GM23338 (cell line): ENCODE data around the gene UBQLN1. TPM values are rescaled to one million over a fixed set of nuclear protein-coding genes. Genes with fewer than 3 reads are reported as not detected.

Source experiments
- ATAC-seq: fragments of 200-7000 bp; cut with Tn5 transposase; 3 replicates; pipeline ENCODE4 v1.9.1; 2020
- DNase-seq: peaks from one replicate; pipeline ENCODE4 v3.0.0-alpha.2; 2015; ENCODE audit warnings: low spot score
- H2AFZ ChIP-seq: fragments of 200-600 bp; sonication (generic); 2 replicates; pipeline ENCODE4 v1.8.0; 2016; ENCODE audit warnings: antibody characterized with exemption, mild to moderate bottlenecking, moderate library complexity
- H3F3A ChIP-seq: fragments of 200-600 bp; sonication (generic); replicated peaks from 2 replicates; pipeline ENCODE4 v1.8.0; 2017; ENCODE audit warnings: antibody characterized with exemption, mixed run types, low read depth
- H3K27ac ChIP-seq: fragments of 200-600 bp; sonication (generic); 2 replicates; pipeline ENCODE4 v1.6.1; 2016; ENCODE audit warnings: low read depth
- H3K27me3 ChIP-seq: fragments of 200-600 bp; sonication (generic); 2 replicates; pipeline ENCODE4 v1.8.0; 2016; ENCODE audit warnings: mild to moderate bottlenecking, mixed run types, moderate library complexity; ENCODE audit not compliant: insufficient read depth
- H3K36me3 ChIP-seq: fragments of 200-600 bp; sonication (generic); 2 replicates; pipeline ENCODE4 v1.8.0; 2016; ENCODE audit warnings: mild to moderate bottlenecking; ENCODE audit not compliant: insufficient read depth
- H3K4me1 ChIP-seq: fragments of 200-600 bp; sonication (generic); 2 replicates; pipeline ENCODE4 v1.8.0; 2016; ENCODE audit warnings: mild to moderate bottlenecking, moderate library complexity; ENCODE audit not compliant: insufficient read depth
- H3K4me2 ChIP-seq: fragments of 200-600 bp; sonication (generic); 2 replicates; pipeline ENCODE4 v1.7.1; 2017; ENCODE audit warnings: mixed run types
- H3K4me3 ChIP-seq: fragments of 200-600 bp; sonication (generic); 2 replicates; pipeline ENCODE4 v1.6.1; 2016; ENCODE audit warnings: mixed run types
- H3K79me2 ChIP-seq: fragments of 200-600 bp; sonication (generic); replicated peaks from 2 replicates; pipeline ENCODE4 v1.8.0; 2017; ENCODE audit warnings: mild to moderate bottlenecking; ENCODE audit not compliant: insufficient read depth
- H3K9me2 ChIP-seq: fragments of 200-600 bp; sonication (generic); 2 replicates; pipeline ENCODE4 v1.8.0; 2017; ENCODE audit not compliant: insufficient read depth
- H4K20me1 ChIP-seq: fragments of 200-600 bp; sonication (generic); replicated peaks from 2 replicates; pipeline ENCODE4 v1.8.0; 2017; ENCODE audit warnings: mild to moderate bottlenecking; ENCODE audit not compliant: insufficient read depth
- H3K27ac Mint-ChIP-seq: 2 replicates; pipeline ENCODE4 v1.8.0; 2020; ENCODE audit warnings: inconsistent platforms, mild to moderate bottlenecking, moderate library complexity, mixed read lengths
- H3K27me3 Mint-ChIP-seq: 3 replicates; pipeline ENCODE4 v1.8.0; 2022; ENCODE audit warnings: low read depth, mild to moderate bottlenecking, moderate library complexity, mixed read lengths, inconsistent platforms; ENCODE audit not compliant: insufficient read depth, poor library complexity
- H3K36me3 Mint-ChIP-seq: 3 replicates; pipeline ENCODE4 v1.8.0; 2021; ENCODE audit warnings: low read depth, mild to moderate bottlenecking, inconsistent platforms, moderate library complexity, mixed read lengths
- H3K4me1 Mint-ChIP-seq: 3 replicates; pipeline ENCODE4 v1.8.0; 2020; ENCODE audit warnings: mild to moderate bottlenecking, inconsistent platforms, mixed read lengths
- H3K4me3 Mint-ChIP-seq: 3 replicates; pipeline ENCODE4 v1.8.0; 2021; ENCODE audit warnings: moderate library complexity, mild to moderate bottlenecking, inconsistent platforms, mixed read lengths
- H3K9me3 Mint-ChIP-seq: 3 replicates; pipeline ENCODE4 v1.8.0; 2020; ENCODE audit warnings: moderate library complexity, mild to moderate bottlenecking, inconsistent platforms, mixed read lengths
- CREB1 ChIP-seq: fragments of 250-450 bp; sonication (Bioruptor Pico); IDR thresholded peaks from 2 replicates; pipeline ENCODE4 v1.5.0; 2020; ENCODE audit warnings: low read depth, mild to moderate bottlenecking, moderate library complexity
- EZH2phosphoT487 ChIP-seq: fragments of 200-600 bp; sonication (generic); IDR thresholded peaks from one replicate; pipeline ENCODE4 v1.8.1; 2018; ENCODE audit warnings: antibody characterized with exemption; ENCODE audit not compliant: unreplicated experiment
- JUNB ChIP-seq: IDR thresholded peaks from one replicate; pipeline ENCODE4 v1.6.1; 2016; ENCODE audit warnings: antibody characterized with exemption; ENCODE audit not compliant: unreplicated experiment
- NANOG ChIP-seq: IDR thresholded peaks from 2 replicates; pipeline ENCODE4 v1.6.1; 2016; ENCODE audit warnings: antibody characterized with exemption, borderline replicate concordance
- POLR2AphosphoS5 ChIP-seq: IDR thresholded peaks from 2 replicates; pipeline ENCODE4 v1.6.1; 2016; ENCODE audit warnings: antibody characterized with exemption, low read depth
- STAT1 ChIP-seq: IDR thresholded peaks from one replicate; pipeline ENCODE4 v1.6.1; 2016; ENCODE audit warnings: antibody characterized with exemption; ENCODE audit not compliant: unreplicated experiment
- ZNF114 ChIP-seq: fragments of 250-450 bp; sonication (Bioruptor Pico); IDR thresholded peaks from 2 replicates; pipeline ENCODE4 v1.5.0; 2020; ENCODE audit warnings: mild to moderate bottlenecking, moderate library complexity
- polyA plus RNA-seq: library from polyadenylated mRNA; unstranded; fragments of >200 nt; fragmentation: Nextera tagmentation; extraction: Ambion mirVana; gene quantifications from 2 replicates; pipeline ENCODE4 v1.2.1, GENCODE V29; 2016
- total RNA-seq: library from RNA; depleted of rRNA; stranded (reverse); fragments of >200 nt; shearing (Covaris generic); gene quantifications from 2 replicates; pipeline ENCODE4 v1.2.3, GENCODE V29; 2014
- TF ChIP-seq, protein P1 (sequence below): fragments of 250-450 bp; sonication (Bioruptor Pico); IDR thresholded peaks from 2 replicates; pipeline ENCODE4 v1.5.0; 2020; ENCODE audit warnings: mild to moderate bottlenecking, moderate library complexity
- TF ChIP-seq, protein P2 (sequence below), 2 experiments: fragments of 200-600 bp in 1 of 2; sonication (generic) in 1 of 2; conservative IDR thresholded peaks; 2 replicates each; pipeline versions ENCODE4 v1.5.1 to v1.6.1; 2016 to 2017; ENCODE audit warnings: antibody characterized with exemption in 2 of 2, low read depth in 2 of 2, mild to moderate bottlenecking in 2 of 2, moderate library complexity in 1 of 2
- TF ChIP-seq, protein P3 (sequence below): IDR thresholded peaks from one replicate; pipeline ENCODE4 v1.6.1; 2018; ENCODE audit warnings: antibody characterized with exemption; ENCODE audit not compliant: unreplicated experiment

Gene UBQLN1
- total and polyA plus RNA-seq, 2 experiments from 2014 or later, result 90.5 to 168 TPM

- H3F3A ChIP-seq, result no peaks in the 10 kb centered on the region
- peaks cover 4% of the 10 kb centered on the region; the same call in 1 of the 2 replicates for H3K4me1 ChIP-seq
- no peak for TF ChIP-seq JUNB
- H3K9me3 Mint-ChIP-seq, result peaks cover 5% of the 10 kb centered on the region; the same call in 1 of the 3 replicates
- no peaks in the 10 kb centered on the region; the same call in 1 of the 2 replicates for H4K20me1 ChIP-seq
- no peaks in the 10 kb centered on the region; the same call in 1 of the 2 replicates for H3K79me2 ChIP-seq
- no peak overlapping the region for H2AFZ ChIP-seq
- ATAC-seq (no peak), DNase-seq (no peak)
- no peak overlapping the region for H3K4me2 ChIP-seq
- peaks cover 47% of the 10 kb centered on the region for H3K36me3 Mint-ChIP-seq
- H3K27me3 Mint-ChIP-seq, result no peaks in the 10 kb centered on the region
- no peak overlapping the region for H3K27ac ChIP-seq
- no peaks in the 10 kb centered on the region for H3K27me3 ChIP-seq
- H3K36me3 ChIP-seq, result peaks cover 5% of the 10 kb centered on the region; the same call in 1 of the 2 replicates
- no peaks in the 10 kb centered on the region for H3K9me2 ChIP-seq
- peaks cover 7% of the 10 kb centered on the region; the same call in 2 of the 3 replicates for H3K4me1 Mint-ChIP-seq
- H3K4me3 ChIP-seq, result no peak overlapping the region
- H3K4me3 Mint-ChIP-seq, result no peak overlapping the region
- no peak overlapping the region for H3K27ac Mint-ChIP-seq
Observed at GRCh38 chr9:83656952-83657351, 50.8 kb downstream of the UBQLN1 start.

DNA sequence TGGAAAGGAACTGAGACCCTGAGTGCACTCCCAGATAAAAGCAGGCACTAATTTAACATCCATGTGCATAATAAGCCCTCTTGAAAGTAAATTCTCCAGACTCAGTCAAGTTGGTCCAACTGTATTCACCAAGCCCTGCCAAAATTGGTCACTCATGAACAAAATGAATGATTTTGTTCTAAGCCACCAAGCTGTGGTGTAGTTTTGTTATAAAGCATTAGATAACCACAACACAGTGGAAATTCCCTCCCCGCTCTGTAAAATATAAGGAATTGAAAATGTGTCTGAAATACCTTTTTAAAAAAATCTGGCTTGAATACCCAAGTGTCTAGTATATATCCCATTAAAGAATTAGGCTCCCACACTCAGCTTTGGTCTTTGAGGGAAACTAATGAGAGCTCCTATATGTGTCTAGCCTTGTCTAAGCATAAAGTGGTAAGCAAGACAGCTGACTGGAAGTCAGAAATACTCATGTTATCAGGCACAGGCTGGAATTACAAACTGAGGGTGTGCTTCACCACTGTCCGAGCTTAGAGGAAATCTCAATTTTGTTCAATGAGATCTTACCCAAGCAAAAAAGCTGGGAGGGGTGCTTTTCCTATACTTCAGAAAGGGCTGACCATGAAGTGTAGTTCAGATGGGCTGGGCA lies 51.6 kb downstream of the UBQLN1 start:
- H3K36me3 Mint-ChIP-seq, result peaks cover 49% of the 10 kb centered on the region
- Histone ChIP-seq H4K20me1 (no peaks in the 10 kb centered on the region; the same call in 1 of the 2 replicates), H3K79me2 (no peaks in the 10 kb centered on the region; the same call in 1 of the 2 replicates), H3K4me3 (no peak overlapping the region), H2AFZ (no peak overlapping the region), H3K27me3 (no peaks in the 10 kb centered on the region), H3K4me1 (peaks cover 4% of the 10 kb centered on the region; the same call in 1 of the 2 replicates), H3K36me3 (peaks cover 9% of the 10 kb centered on the region; the same call in 1 of the 2 replicates), H3K4me2 (no peak overlapping the region), H3K27ac (no peak overlapping the region), H3F3A (no peaks in the 10 kb centered on the region), H3K9me2 (no peaks in the 10 kb centered on the region)
- ATAC-seq (no peak), DNase-seq (no peak)
- H3K4me3 Mint-ChIP-seq, result no peak overlapping the region
- no peaks in the 10 kb centered on the region for H3K27me3 Mint-ChIP-seq
- no peak overlapping the region for H3K27ac Mint-ChIP-seq
- peaks cover 7% of the 10 kb centered on the region; the same call in 2 of the 3 replicates for H3K4me1 Mint-ChIP-seq
- peaks cover 9% of the 10 kb centered on the region; the same call in 1 of the 3 replicates for H3K9me3 Mint-ChIP-seq
- TF ChIP-seq, protein P1, sequence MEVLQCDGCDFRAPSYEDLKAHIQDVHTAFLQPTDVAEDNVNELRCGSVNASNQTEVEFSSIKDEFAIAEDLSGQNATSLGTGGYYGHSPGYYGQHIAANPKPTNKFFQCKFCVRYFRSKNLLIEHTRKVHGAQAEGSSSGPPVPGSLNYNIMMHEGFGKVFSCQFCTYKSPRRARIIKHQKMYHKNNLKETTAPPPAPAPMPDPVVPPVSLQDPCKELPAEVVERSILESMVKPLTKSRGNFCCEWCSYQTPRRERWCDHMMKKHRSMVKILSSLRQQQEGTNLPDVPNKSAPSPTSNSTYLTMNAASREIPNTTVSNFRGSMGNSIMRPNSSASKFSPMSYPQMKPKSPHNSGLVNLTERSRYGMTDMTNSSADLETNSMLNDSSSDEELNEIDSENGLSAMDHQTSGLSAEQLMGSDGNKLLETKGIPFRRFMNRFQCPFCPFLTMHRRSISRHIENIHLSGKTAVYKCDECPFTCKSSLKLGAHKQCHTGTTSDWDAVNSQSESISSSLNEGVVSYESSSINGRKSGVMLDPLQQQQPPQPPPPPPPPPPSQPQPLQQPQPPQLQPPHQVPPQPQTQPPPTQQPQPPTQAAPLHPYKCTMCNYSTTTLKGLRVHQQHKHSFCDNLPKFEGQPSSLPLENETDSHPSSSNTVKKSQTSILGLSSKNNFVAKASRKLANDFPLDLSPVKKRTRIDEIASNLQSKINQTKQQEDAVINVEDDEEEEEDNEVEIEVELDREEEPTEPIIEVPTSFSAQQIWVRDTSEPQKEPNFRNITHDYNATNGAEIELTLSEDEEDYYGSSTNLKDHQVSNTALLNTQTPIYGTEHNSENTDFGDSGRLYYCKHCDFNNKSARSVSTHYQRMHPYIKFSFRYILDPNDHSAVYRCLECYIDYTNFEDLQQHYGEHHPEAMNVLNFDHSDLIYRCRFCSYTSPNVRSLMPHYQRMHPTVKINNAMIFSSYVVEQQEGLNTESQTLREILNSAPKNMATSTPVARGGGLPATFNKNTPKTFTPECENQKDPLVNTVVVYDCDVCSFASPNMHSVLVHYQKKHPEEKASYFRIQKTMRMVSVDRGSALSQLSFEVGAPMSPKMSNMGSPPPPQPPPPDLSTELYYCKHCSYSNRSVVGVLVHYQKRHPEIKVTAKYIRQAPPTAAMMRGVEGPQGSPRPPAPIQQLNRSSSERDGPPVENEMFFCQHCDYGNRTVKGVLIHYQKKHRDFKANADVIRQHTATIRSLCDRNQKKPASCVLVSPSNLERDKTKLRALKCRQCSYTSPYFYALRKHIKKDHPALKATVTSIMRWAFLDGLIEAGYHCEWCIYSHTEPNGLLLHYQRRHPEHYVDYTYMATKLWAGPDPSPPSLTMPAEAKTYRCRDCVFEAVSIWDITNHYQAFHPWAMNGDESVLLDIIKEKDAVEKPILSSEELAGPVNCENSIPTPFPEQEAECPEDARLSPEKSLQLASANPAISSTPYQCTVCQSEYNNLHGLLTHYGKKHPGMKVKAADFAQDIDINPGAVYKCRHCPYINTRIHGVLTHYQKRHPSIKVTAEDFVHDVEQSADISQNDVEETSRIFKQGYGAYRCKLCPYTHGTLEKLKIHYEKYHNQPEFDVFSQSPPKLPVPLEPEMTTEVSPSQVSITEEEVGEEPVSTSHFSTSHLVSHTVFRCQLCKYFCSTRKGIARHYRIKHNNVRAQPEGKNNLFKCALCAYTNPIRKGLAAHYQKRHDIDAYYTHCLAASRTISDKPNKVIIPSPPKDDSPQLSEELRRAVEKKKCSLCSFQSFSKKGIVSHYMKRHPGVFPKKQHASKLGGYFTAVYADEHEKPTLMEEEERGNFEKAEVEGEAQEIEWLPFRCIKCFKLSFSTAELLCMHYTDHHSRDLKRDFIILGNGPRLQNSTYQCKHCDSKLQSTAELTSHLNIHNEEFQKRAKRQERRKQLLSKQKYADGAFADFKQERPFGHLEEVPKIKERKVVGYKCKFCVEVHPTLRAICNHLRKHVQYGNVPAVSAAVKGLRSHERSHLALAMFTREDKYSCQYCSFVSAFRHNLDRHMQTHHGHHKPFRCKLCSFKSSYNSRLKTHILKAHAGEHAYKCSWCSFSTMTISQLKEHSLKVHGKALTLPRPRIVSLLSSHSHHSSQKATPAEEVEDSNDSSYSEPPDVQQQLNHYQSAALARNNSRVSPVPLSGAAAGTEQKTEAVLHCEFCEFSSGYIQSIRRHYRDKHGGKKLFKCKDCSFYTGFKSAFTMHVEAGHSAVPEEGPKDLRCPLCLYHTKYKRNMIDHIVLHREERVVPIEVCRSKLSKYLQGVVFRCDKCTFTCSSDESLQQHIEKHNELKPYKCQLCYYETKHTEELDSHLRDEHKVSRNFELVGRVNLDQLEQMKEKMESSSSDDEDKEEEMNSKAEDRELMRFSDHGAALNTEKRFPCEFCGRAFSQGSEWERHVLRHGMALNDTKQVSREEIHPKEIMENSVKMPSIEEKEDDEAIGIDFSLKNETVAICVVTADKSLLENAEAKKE (CRISPR knock-in tag), result no peak
- TF ChIP-seq CREB1 (CRISPR knock-in tag) (no peak), ZNF114 (CRISPR knock-in tag) (no peak), POLR2AphosphoS5 (no peak), NANOG (no peak), EZH2phosphoT487 (no peak), STAT1 (no peak)
- TF ChIP-seq, protein P2, sequence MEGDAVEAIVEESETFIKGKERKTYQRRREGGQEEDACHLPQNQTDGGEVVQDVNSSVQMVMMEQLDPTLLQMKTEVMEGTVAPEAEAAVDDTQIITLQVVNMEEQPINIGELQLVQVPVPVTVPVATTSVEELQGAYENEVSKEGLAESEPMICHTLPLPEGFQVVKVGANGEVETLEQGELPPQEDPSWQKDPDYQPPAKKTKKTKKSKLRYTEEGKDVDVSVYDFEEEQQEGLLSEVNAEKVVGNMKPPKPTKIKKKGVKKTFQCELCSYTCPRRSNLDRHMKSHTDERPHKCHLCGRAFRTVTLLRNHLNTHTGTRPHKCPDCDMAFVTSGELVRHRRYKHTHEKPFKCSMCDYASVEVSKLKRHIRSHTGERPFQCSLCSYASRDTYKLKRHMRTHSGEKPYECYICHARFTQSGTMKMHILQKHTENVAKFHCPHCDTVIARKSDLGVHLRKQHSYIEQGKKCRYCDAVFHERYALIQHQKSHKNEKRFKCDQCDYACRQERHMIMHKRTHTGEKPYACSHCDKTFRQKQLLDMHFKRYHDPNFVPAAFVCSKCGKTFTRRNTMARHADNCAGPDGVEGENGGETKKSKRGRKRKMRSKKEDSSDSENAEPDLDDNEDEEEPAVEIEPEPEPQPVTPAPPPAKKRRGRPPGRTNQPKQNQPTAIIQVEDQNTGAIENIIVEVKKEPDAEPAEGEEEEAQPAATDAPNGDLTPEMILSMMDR (conservative IDR thresholded peaks at IDR 0.05; ENCODE audit: low read depth in 2 of 2), result no peak
- TF ChIP-seq, protein P3, sequence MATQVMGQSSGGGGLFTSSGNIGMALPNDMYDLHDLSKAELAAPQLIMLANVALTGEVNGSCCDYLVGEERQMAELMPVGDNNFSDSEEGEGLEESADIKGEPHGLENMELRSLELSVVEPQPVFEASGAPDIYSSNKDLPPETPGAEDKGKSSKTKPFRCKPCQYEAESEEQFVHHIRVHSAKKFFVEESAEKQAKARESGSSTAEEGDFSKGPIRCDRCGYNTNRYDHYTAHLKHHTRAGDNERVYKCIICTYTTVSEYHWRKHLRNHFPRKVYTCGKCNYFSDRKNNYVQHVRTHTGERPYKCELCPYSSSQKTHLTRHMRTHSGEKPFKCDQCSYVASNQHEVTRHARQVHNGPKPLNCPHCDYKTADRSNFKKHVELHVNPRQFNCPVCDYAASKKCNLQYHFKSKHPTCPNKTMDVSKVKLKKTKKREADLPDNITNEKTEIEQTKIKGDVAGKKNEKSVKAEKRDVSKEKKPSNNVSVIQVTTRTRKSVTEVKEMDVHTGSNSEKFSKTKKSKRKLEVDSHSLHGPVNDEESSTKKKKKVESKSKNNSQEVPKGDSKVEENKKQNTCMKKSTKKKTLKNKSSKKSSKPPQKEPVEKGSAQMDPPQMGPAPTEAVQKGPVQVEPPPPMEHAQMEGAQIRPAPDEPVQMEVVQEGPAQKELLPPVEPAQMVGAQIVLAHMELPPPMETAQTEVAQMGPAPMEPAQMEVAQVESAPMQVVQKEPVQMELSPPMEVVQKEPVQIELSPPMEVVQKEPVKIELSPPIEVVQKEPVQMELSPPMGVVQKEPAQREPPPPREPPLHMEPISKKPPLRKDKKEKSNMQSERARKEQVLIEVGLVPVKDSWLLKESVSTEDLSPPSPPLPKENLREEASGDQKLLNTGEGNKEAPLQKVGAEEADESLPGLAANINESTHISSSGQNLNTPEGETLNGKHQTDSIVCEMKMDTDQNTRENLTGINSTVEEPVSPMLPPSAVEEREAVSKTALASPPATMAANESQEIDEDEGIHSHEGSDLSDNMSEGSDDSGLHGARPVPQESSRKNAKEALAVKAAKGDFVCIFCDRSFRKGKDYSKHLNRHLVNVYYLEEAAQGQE, result no peak
